IMR-90 (cell line): ENCODE results near the gene SOX30. TPM values are rescaled to one million over a fixed set of nuclear protein-coding genes. Genes with fewer than 3 reads are reported as not detected.

Experiments
- ATAC-seq: fragments of 200-7000 bp; cut with Tn5 transposase; 2 replicates; pipeline ENCODE4 v1.9.1; 2020; ENCODE audit warnings: low read depth, mild to moderate bottlenecking, moderate library complexity
- BruUV-seq: library from RNA; stranded (reverse); fragments of 400-500 nt; replicated peaks from 2 replicates; lab custom pipeline; 2021; lab: Mats Ljungman, UMichigan
- CTCF ChIA-PET: fragments of 300-600 bp; formaldehyde crosslinking; extraction: SDS; loops from one replicate; lab custom pipeline; 2021; ENCODE audit warnings: antibody characterized with exemption; lab: Yijun Ruan, JAX
- POLR2A ChIA-PET: fragments of 300-600 bp; sonication (Branson Sonifier 250); formaldehyde crosslinking; loops from one replicate; lab custom pipeline; 2022; ENCODE audit warnings: antibody characterized with exemption; ENCODE audit not compliant: unreplicated experiment; lab: Charles Lee
- DNase-seq: peaks from one replicate; pipeline ENCODE4 v3.0.0; 2013
- H2AFZ ChIP-seq: replicated peaks from 2 replicates; pipeline ENCODE3; 2013; ENCODE audit warnings: low read length, mild to moderate bottlenecking; ENCODE audit not compliant: poor library complexity
- H2AK5ac ChIP-seq: 2 replicates; pipeline ENCODE4 v1.6.1; 2013; ENCODE audit warnings: low read depth, low read length, inconsistent platforms
- H2AK9ac ChIP-seq: replicated peaks from 2 replicates; pipeline ENCODE3; 2013; ENCODE audit warnings: mild to moderate bottlenecking, low read depth, low read length, moderate library complexity; ENCODE audit not compliant: poor library complexity
- H2BK120ac ChIP-seq: 2 replicates; pipeline ENCODE4 v1.6.1; 2013; ENCODE audit warnings: low read depth, low read length, inconsistent platforms
- H2BK15ac ChIP-seq: 3 replicates; pipeline ENCODE4 v1.6.1; 2013; ENCODE audit warnings: low read depth, low read length, inconsistent platforms
- H2BK20ac ChIP-seq: 2 replicates; pipeline ENCODE4 v1.6.1; 2013; ENCODE audit warnings: low read depth, mild to moderate bottlenecking, inconsistent platforms, low read length, moderate library complexity
- H2BK5ac ChIP-seq: 2 replicates; pipeline ENCODE4 v1.6.1; 2013; ENCODE audit warnings: mild to moderate bottlenecking, low read depth, low read length, inconsistent platforms; ENCODE audit not compliant: poor library complexity, severe bottlenecking
- H3K14ac ChIP-seq: replicated peaks from 2 replicates; pipeline ENCODE4 v1.6.1; 2013; ENCODE audit warnings: low read depth, low read length, inconsistent platforms
- H3K18ac ChIP-seq: 2 replicates; pipeline ENCODE4 v1.6.1; 2013; ENCODE audit warnings: low read depth, low read length, control low read depth
- H3K23ac ChIP-seq: 2 replicates; pipeline ENCODE4 v1.6.1; 2013; ENCODE audit warnings: low read depth, low read length, inconsistent platforms
- H3K27ac ChIP-seq: 2 replicates; pipeline ENCODE4 v1.5.1; 2013; ENCODE audit warnings: mild to moderate bottlenecking, control low read depth, low read length; ENCODE audit not compliant: insufficient read depth
- H3K27me3 ChIP-seq: 2 replicates; pipeline ENCODE4 v1.6.1; 2013; ENCODE audit warnings: low read length; ENCODE audit not compliant: control insufficient read depth, insufficient read depth
- H3K36me3 ChIP-seq: 2 replicates; pipeline ENCODE4 v1.6.1; 2013; ENCODE audit warnings: low read length, mixed read lengths; ENCODE audit not compliant: control insufficient read depth, insufficient read depth
- H3K4ac ChIP-seq: 2 replicates; pipeline ENCODE4 v1.6.1; 2013; ENCODE audit warnings: low read depth, low read length, inconsistent platforms
- H3K4me1 ChIP-seq: 2 replicates; pipeline ENCODE4 v1.6.1; 2013; ENCODE audit warnings: low read length, mixed read lengths; ENCODE audit not compliant: control insufficient read depth, insufficient read depth
- H3K4me2 ChIP-seq: 2 replicates; pipeline ENCODE4 v1.6.1; 2013; ENCODE audit warnings: low read depth, mild to moderate bottlenecking, control low read depth, low read length, moderate library complexity
- H3K4me3 ChIP-seq: 2 replicates; pipeline ENCODE4 v1.5.1; 2013; ENCODE audit warnings: low read depth, mild to moderate bottlenecking, control low read depth, low read length, moderate library complexity; ENCODE audit not compliant: insufficient read depth
- H3K56ac ChIP-seq: 2 replicates; pipeline ENCODE4 v1.6.1; 2013; ENCODE audit warnings: low read length, inconsistent platforms; ENCODE audit not compliant: insufficient read depth; ENCODE audit errors: extremely low read depth
- H3K79me1 ChIP-seq, 2 experiments: 2 replicates each; pipeline ENCODE4 v1.6.1; 2013; ENCODE audit warnings: low read length in 2 of 2, inconsistent platforms in 1 of 2, low read depth in 1 of 2
- H3K9ac ChIP-seq: 2 replicates; pipeline ENCODE4 v1.6.1; 2013; ENCODE audit warnings: low read depth, low read length, control low read depth
- H3K9me1 ChIP-seq: 2 replicates; pipeline ENCODE4 v1.6.1; 2013; ENCODE audit warnings: low read length, inconsistent platforms; ENCODE audit not compliant: insufficient read depth
- H3K9me3 ChIP-seq: 2 replicates; pipeline ENCODE4 v1.6.1; 2013; ENCODE audit warnings: low read length; ENCODE audit not compliant: control insufficient read depth, insufficient read depth
- H4K20me1 ChIP-seq: 2 replicates; pipeline ENCODE4 v1.6.1; 2013; ENCODE audit warnings: low read length, inconsistent platforms; ENCODE audit not compliant: insufficient read depth
- H4K5ac ChIP-seq: 2 replicates; pipeline ENCODE4 v1.6.1; 2013; ENCODE audit warnings: mild to moderate bottlenecking, low read depth, low read length, control low read depth
- H4K8ac ChIP-seq, 2 experiments: 2 replicates each; pipeline ENCODE4 v1.6.1; 2013; ENCODE audit warnings: low read depth in 2 of 2, low read length in 2 of 2, control low read depth in 1 of 2, inconsistent platforms in 1 of 2
- H4K91ac ChIP-seq: 2 replicates; pipeline ENCODE4 v1.6.1; 2013; ENCODE audit warnings: low read depth, low read length, inconsistent platforms; ENCODE audit not compliant: insufficient read depth
- BHLHE40 ChIP-seq: fragments of 150-350 bp; IDR thresholded peaks from 2 replicates; pipeline ENCODE4 v1.6.1; 2016; ENCODE audit warnings: mild to moderate bottlenecking, low read depth, low read length
- CTCF ChIP-seq: conservative IDR thresholded peaks from 2 replicates; pipeline ENCODE4 v1.5.1; 2012; ENCODE audit warnings: mild to moderate bottlenecking, low read depth, low read length, improper control_type of control experiment
- ELK1 ChIP-seq: fragments of 150-350 bp; IDR thresholded peaks from 2 replicates; pipeline ENCODE4 v1.6.1; 2016; ENCODE audit warnings: low read depth, mild to moderate bottlenecking, low read length, moderate library complexity, borderline replicate concordance
- FOS ChIP-seq: fragments of 150-350 bp; IDR thresholded peaks from 2 replicates; pipeline ENCODE4 v1.6.1; 2016; ENCODE audit warnings: low read depth, low read length
- POLR2A ChIP-seq: IDR thresholded peaks from 2 replicates; pipeline ENCODE4 v1.6.1; 2012; ENCODE audit warnings: mild to moderate bottlenecking, low read depth, low read length
- RAD21 ChIP-seq: IDR thresholded peaks from 2 replicates; pipeline ENCODE4 v1.6.1; 2012; ENCODE audit warnings: low read length, improper control_type of control experiment
- USF2 ChIP-seq: fragments of 150-350 bp; IDR thresholded peaks from 2 replicates; pipeline ENCODE4 v1.6.1; 2017; ENCODE audit warnings: mild to moderate bottlenecking, antibody characterized with exemption, low read length, low read depth
- WGBS, 2 experiments: methylation state at CpG; one replicate each; pipeline versions ENCODE4 v1.1.5 to v1.1.7; 2013; ENCODE audit warnings: missing lambda C conversion rate in 2 of 2; ENCODE audit not compliant: insufficient read length in 1 of 2; ENCODE audit errors: extremely low coverage in 2 of 2; 5-methylcytosine and 5-hydroxymethylcytosine counted together
- dilution Hi-C: fragments of 300-500 bp; cut with HindIII; formaldehyde crosslinking; loops from one replicate; pipeline ENCODE4 v1.14.3; 2018; ENCODE audit warnings: low sequenced_read_pairs; ENCODE audit not compliant: unreplicated experiment
- in situ Hi-C: fragments of 300-500 bp; cut with MboI; formaldehyde crosslinking; loops from 3 replicates; pipeline ENCODE4 v1.14.3; 2019; ENCODE audit warnings: low sequenced_read_pairs, inconsistent platforms, mixed read lengths
- intact Hi-C: fragments of 100-400 bp; cut with micrococcal nuclease; formaldehyde crosslinking; loops from 2 replicates; pipeline ENCODE4 v1.10.0; 2022
- polyA plus RNA-seq, 3 experiments: library from polyadenylated mRNA; depleted of rRNA; stranded (reverse); fragments of >200 nt; gene quantifications; 2 replicates each; pipeline ENCODE4 v1.2.3, GENCODE V29; 2012; ENCODE audit warnings: low replicate concordance in 1 of 3
- total RNA-seq: library from RNA; depleted of rRNA; stranded (reverse); fragments of >200 nt; gene quantifications from 2 replicates; pipeline ENCODE4 v1.2.3, GENCODE V29; 2012

The SOX30 gene
- total and polyA plus RNA-seq, 2 of the 4 experiments (the other 2 are of a cell fraction): not detected

- Histone ChIP-seq H3K18ac (no peak overlapping the region), H4K91ac (no peak overlapping the region), H3K23ac (no peak overlapping the region), H3K4me3 (no peak overlapping the region), H2AK5ac (no peak overlapping the region), H3K4me2 (no peak overlapping the region), H3K27me3 (no peaks in the 10 kb centered on the region), H3K56ac (no peak overlapping the region), H2BK120ac (no peak overlapping the region), H3K36me3 (no peaks in the 10 kb centered on the region), H3K4me1 (no peaks in the 10 kb centered on the region), H3K4ac (no peak overlapping the region), H3K9me3 (peaks cover 1% of the 10 kb centered on the region; the same call in 1 of the 2 replicates), H3K79me1 (no peaks in the 10 kb centered on the region), H4K20me1 (no peaks in the 10 kb centered on the region), H2AFZ (no peak overlapping the region), H3K27ac (no peak overlapping the region), H3K9me1 (no peaks in the 10 kb centered on the region), H3K9ac (no peak overlapping the region), H2BK15ac (no peak overlapping the region), H2AK9ac (no peak overlapping the region), H2BK20ac (no peak overlapping the region), H4K8ac (no peak overlapping the region), H2BK5ac (no peak overlapping the region), H3K14ac (no peak overlapping the region), H4K5ac (no peak overlapping the region)
- DNase-seq: no peak
- intact Hi-C loops: no loop called here
- dilution Hi-C loops: no loop called here
- BruUV-seq: no TSS peak
- no peak for ATAC-seq
- WGBS, 2 experiments: no CpG with 5 or more reads among the region's 6 CpGs
- CTCF ChIA-PET: interaction anchor here (1.1 kb wide), 1 partner anchor 9 kb away, joined by 10 read pairs; no protein-coding TSS in a partner anchor
- TF ChIP-seq CTCF: no peak
- TF ChIP-seq BHLHE40: no peak
- no peak for TF ChIP-seq USF2
- no peak for TF ChIP-seq ELK1
- TF ChIP-seq POLR2A: no peak
- TF ChIP-seq RAD21: no peak
- TF ChIP-seq FOS: no peak
- POLR2A ChIA-PET: no interaction called here
- in situ Hi-C loops: no loop called here
Measured at GRCh38 chr5:157626831-157627230, 25.4 kb downstream of the SOX30 start.
